ENCODE data around the gene CZIB. TPM values are rescaled to one million over a fixed set of nuclear protein-coding genes. Genes with fewer than 3 reads are reported as not detected.

The CZIB gene
- total RNA-seq, result 10 to 100 TPM; 11.2 to 61.9 (median 39.7) TPM

GRCh38 chr1:53220171-53220961 lies at the start of gene CZIB:
Gene CZIB, minus strand, starts transcription at chr1:53220634. Its CDS starts 59 bp downstream, at chr1:53220575.
- H3K27me3 ChIP-seq, result no peaks in the 10 kb centered on the region
- peaks cover 12 to 16% (median 14%) of the 10 kb centered on the region in 4 donors for H3K4me1 ChIP-seq
- intact Hi-C loops (cut with DNase I; ENCODE audit: low total_unique reads), result no loop called here
- in situ Hi-C loops (cut with MboI; ENCODE audit: low pct_ligation_motif_present in 1 of 4, low pct_unique_long_range_greater_than_20kb in 1 of 4, low sequenced_read_pairs in 3 of 4), result no loop called here
- TF ChIP-seq EP300 (IDR thresholded peaks at IDR 0.05; ENCODE audit: low read depth), result no peak
- peak; percentile 78 to 97 (median 95) for TF ChIP-seq POLR2AphosphoS5 (IDR thresholded peaks at IDR 0.05)
- TF ChIP-seq POLR2A (IDR thresholded peaks at IDR 0.05), result peak; percentile 96
- DNase-seq, result peak; percentile 96
- H3K27ac ChIP-seq, result peak within 1 kb of the TSS; percentile 92 to 96 (median 94)
- 0 to 1% methylated on average over 8 to 38 of the region's 61 CpGs for WGBS, 2 donors (ENCODE audit: low coverage in 1 of 2)
- H3K9me3 ChIP-seq, result no peaks in the 10 kb centered on the region
- no peaks in the 10 kb centered on the region for H3K36me3 ChIP-seq
- peak within 1 kb of the TSS; percentile 48 to 72 (median 67) for H3K4me3 ChIP-seq

- Histone ChIP-seq H3K9me3 (no peaks in the 10 kb centered on the region), H3K4me1 (no peaks in the 10 kb centered on the region), H3K27ac (no peak overlapping the region), H3K36me3 (no peaks in the 10 kb centered on the region), H3K27me3 (no peaks in the 10 kb centered on the region), H3K4me3 (no peak overlapping the region)
- DNase-seq, result no peak
- TF ChIP-seq POLR2AphosphoS5 (IDR thresholded peaks at IDR 0.05), result no peak
- no peak for TF ChIP-seq CTCF (IDR thresholded peaks at IDR 0.05)
- no peak for TF ChIP-seq POLR2A (IDR thresholded peaks at IDR 0.05)
- TF ChIP-seq EP300 (IDR thresholded peaks at IDR 0.05; ENCODE audit: low read depth), result no peak
- 67% methylated on average over 1 of the region's 1 CpG; no CpG with 5 or more reads in 1 of the 2 donors for WGBS, 2 donors (ENCODE audit: low coverage in 1 of 2)
- in situ Hi-C loops (cut with MboI; ENCODE audit: low pct_ligation_motif_present in 1 of 4, low pct_unique_long_range_greater_than_20kb in 1 of 4, low sequenced_read_pairs in 3 of 4) (no loop called here), intact Hi-C loops (cut with DNase I; ENCODE audit: low total_unique reads) (no loop called here)
Observed at GRCh38 chr1:53270107-53270506, 49.7 kb upstream of the CZIB start.

GRCh38 chr1:53267761-53268160 lies 47.3 kb upstream of the CZIB start:
- H3K36me3 ChIP-seq, result no peaks in the 10 kb centered on the region
- intact Hi-C loops (cut with DNase I; ENCODE audit: low total_unique reads) (no loop called here), in situ Hi-C loops (cut with MboI; ENCODE audit: low pct_ligation_motif_present in 1 of 4, low pct_unique_long_range_greater_than_20kb in 1 of 4, low sequenced_read_pairs in 3 of 4) (no loop called here)
- H3K9me3 ChIP-seq, result no peaks in the 10 kb centered on the region
- H3K4me3 ChIP-seq, result no peak overlapping the region
- no peaks in the 10 kb centered on the region for H3K4me1 ChIP-seq
- H3K27ac ChIP-seq, result no peak overlapping the region
- DNase-seq, result no peak
- no peaks in the 10 kb centered on the region for H3K27me3 ChIP-seq
- TF ChIP-seq POLR2A (IDR thresholded peaks at IDR 0.05), result no peak
- TF ChIP-seq POLR2AphosphoS5 (IDR thresholded peaks at IDR 0.05), result no peak
- TF ChIP-seq CTCF (IDR thresholded peaks at IDR 0.05), result no peak
- TF ChIP-seq EP300 (IDR thresholded peaks at IDR 0.05; ENCODE audit: low read depth), result no peak

GRCh38 chr1:53266038-53266437 lies 45.6 kb upstream of the CZIB start:
- no peak overlapping the region for H3K4me3 ChIP-seq
- H3K27me3 ChIP-seq, result no peaks in the 10 kb centered on the region
- no peaks in the 10 kb centered on the region for H3K36me3 ChIP-seq
- H3K4me1 ChIP-seq, result no peaks in the 10 kb centered on the region
- peak in 2 of 5 experiments; percentile 14 to 15 for TF ChIP-seq CTCF (IDR thresholded peaks at IDR 0.05)
- TF ChIP-seq POLR2A (IDR thresholded peaks at IDR 0.05), result no peak
- in situ Hi-C loops (cut with MboI; ENCODE audit: low pct_ligation_motif_present in 1 of 4, low pct_unique_long_range_greater_than_20kb in 1 of 4, low sequenced_read_pairs in 3 of 4), result no loop called here
- intact Hi-C loops (cut with DNase I; ENCODE audit: low total_unique reads), result no loop called here
- H3K27ac ChIP-seq, result no peak overlapping the region
- no peaks in the 10 kb centered on the region for H3K9me3 ChIP-seq
- no peak for DNase-seq

GRCh38 chr1:53265581-53265980 lies 45.1 kb upstream of the CZIB start:
- intact Hi-C loops (cut with DNase I; ENCODE audit: low total_unique reads), result no loop called here

More at GRCh38 chr1:53265581-53265980, 45.1 kb upstream of the CZIB start:
- in situ Hi-C loops (cut with MboI; ENCODE audit: low pct_ligation_motif_present in 1 of 4, low pct_unique_long_range_greater_than_20kb in 1 of 4, low sequenced_read_pairs in 3 of 4), result no loop called here
- Histone ChIP-seq H3K4me3 (no peak overlapping the region), H3K27ac (no peak overlapping the region), H3K9me3 (no peaks in the 10 kb centered on the region), H3K36me3 (no peaks in the 10 kb centered on the region), H3K4me1 (no peaks in the 10 kb centered on the region), H3K27me3 (no peaks in the 10 kb centered on the region)
- 90 to 95% methylated on average over 2 to 4 of the region's 4 CpGs for WGBS, 2 donors (ENCODE audit: low coverage in 1 of 2)
- no peak for TF ChIP-seq POLR2A (IDR thresholded peaks at IDR 0.05)
- no peak for TF ChIP-seq EP300 (IDR thresholded peaks at IDR 0.05; ENCODE audit: low read depth)
- no peak for TF ChIP-seq POLR2AphosphoS5 (IDR thresholded peaks at IDR 0.05)
- no peak for TF ChIP-seq CTCF (IDR thresholded peaks at IDR 0.05)
- no peak for DNase-seq

Measured in transverse colon (tissue), 4 donors.